Measurements from ENCODE around the gene HOMER2.
A peak's percentile ranks its signal among the peaks of the same experiment; 100 is the strongest.
"Not testable (repeated sequence)": the region's sequence is repeated elsewhere in the genome, so short reads cannot be mapped to it uniquely, and the experiment has no call there.

HOMER2 gene

DNA sequence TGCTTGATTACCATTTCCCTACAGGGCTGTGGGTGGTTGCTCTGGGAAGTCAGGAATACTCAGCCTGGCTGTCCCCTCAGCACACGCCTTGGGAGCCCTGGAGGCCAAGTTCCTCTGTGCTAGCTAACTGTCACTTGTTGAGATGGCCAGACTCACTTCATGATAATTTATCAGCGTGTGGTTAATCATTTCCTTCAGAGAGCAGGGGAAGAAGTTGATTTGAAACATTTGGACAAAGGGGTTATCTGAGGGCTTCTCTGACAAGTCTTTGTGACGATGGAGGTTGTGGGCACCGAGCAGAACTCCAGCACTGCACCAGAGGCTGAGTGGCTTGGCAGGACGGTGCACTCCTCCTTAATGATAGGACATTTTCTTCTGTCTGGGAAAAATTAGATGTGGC lies 81.2 kb downstream of the HOMER2 start:
- no peak for DNase-seq

DNA sequence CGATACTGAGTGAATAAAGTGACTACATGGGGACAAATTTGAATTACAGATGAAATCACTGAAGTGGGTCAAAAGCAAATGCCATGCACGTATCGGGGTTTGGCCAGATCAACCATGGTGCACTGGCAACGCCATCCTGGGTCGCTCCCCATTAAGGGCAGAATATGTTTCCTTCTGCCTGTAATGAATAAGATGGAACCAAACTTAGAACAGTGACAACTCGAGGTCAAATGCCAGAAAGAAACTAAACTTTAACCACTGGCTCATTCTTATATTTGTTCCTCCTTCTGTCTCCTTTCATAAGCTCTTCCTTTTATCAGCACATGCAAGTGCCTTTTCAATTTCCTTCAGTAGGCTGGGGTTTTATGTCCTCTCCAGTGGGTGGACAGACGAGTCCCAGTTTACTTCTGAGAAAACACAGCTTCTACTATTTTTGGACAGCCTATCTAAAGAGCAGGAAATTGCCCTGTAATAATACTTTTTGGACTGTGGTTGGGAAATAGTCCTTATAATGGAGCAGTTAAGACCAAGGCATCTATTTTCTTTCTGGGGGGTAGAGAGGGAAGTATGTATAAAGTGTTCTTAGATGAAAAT lies 81.7 kb downstream of the HOMER2 start:
- DNase-seq: no peak
- intact Hi-C loops (cut with DNase I): no loop called here

More for the DNA sequence above, 81.2 kb downstream of the HOMER2 start:
- intact Hi-C loops (cut with DNase I): no loop called here

DNA sequence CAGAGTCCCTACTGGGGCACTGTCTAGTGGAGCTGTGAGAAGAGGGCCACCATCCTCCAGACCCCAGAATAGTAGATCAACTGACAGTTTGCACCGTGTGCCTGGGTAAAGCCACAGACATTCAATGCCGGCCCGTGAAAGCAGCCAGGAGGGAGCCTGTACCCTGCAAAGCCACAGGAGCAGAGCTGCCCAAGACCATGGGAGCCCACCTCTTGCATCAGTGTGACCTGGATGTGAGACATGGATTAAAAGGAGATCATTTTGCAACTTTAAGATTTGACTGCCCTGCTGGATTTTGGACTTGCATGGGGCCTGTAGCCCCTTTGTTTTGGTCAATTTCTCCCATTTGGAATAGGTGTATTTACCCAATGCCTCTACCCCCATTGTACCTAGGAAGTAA lies 86.5 kb downstream of the HOMER2 start:
- intact Hi-C loops (cut with DNase I): not testable (repeated sequence)
- peak in 1 of 10 donors; percentile 27 for DNase-seq

DNA sequence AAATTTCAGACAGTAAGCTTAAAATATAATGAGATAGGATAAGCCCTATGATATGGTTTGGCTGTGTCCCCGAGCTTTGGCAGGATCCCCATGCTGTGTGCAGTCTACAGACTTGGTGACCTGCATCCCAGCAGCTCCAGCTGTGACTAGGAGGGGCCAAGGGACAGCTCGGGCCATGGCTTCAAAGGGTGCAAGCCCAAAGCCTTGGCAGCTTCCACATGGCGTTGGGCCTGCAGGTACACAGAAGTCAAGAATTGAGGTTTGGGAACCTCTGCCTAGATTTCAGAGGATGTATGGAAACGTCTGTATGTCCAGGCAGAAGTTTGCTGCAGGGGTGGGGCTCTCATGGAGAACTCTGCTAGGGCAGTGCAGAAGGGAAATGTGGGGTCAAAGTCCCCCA lies 86.9 kb downstream of the HOMER2 start:
- DNase-seq: not testable (repeated sequence)

DNA sequence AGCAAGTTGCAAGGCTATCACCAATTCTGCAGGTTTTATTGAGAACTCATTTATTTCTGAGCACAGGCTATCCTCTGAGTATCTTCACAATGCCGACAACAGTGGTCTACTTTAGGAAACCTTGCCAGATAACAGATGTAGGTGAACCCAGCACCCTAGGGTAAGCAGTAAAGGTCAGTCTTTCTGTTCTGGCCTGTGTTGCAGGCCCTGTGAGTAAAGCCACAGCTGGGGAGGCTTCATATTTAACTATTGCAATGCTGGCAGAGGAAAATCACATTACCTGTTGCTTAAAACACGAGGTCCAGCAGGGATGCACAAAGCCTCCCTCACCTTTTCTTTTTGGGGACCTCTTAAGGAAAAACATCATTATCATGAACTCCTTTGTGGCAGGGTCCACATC lies 87.6 kb downstream of the HOMER2 start:
- intact Hi-C loops (cut with DNase I): no loop called here

More for the DNA sequence above, 86.9 kb downstream of the HOMER2 start:
- intact Hi-C loops (cut with DNase I): not testable (repeated sequence)

DNA sequence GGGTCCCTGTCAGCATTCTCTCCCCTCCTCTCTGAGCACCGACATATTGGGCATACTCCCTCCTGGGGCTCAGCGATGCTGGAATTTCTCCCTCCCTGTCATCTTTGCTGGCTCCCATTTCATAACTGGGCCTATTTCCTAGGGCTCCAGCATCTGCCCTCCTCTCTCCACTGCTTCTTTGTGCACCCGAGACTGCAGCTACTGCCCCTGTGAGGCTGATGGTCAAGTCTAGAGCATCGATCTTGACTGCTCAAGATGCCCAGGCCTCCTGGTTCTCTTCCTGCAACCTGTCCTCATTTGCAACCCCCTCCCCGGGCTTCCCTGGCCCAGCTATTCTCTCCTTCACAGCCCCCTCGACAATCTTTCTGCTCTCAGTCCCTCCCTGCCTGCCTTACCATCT lies 89.6 kb downstream of the HOMER2 start:
- DNase-seq: no peak
- intact Hi-C loops (cut with DNase I): no loop called here

More for the DNA sequence above, 87.6 kb downstream of the HOMER2 start:
- DNase-seq: no peak

DNA sequence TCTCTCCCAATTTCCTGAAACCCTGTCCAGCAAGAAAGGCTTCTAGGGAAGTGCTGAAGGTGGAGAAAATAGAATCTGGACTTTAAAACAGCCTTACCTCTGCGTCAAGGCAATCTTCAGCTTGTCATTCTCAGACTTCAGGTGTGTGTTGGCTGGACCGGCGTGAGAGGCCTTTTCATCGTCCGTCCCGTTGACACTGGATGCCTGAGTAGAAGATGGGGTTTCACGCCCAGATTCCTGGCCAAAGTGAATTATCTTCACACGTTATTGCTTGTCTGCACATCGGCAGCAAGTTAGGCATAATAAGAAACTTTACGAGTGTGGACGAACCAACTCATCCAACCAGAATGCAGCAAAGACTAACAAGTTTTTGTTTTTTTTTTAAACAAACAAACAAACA lies 93.6 kb downstream of the HOMER2 start:
- no peak for DNase-seq
- intact Hi-C loops (cut with DNase I): no loop called here

DNA sequence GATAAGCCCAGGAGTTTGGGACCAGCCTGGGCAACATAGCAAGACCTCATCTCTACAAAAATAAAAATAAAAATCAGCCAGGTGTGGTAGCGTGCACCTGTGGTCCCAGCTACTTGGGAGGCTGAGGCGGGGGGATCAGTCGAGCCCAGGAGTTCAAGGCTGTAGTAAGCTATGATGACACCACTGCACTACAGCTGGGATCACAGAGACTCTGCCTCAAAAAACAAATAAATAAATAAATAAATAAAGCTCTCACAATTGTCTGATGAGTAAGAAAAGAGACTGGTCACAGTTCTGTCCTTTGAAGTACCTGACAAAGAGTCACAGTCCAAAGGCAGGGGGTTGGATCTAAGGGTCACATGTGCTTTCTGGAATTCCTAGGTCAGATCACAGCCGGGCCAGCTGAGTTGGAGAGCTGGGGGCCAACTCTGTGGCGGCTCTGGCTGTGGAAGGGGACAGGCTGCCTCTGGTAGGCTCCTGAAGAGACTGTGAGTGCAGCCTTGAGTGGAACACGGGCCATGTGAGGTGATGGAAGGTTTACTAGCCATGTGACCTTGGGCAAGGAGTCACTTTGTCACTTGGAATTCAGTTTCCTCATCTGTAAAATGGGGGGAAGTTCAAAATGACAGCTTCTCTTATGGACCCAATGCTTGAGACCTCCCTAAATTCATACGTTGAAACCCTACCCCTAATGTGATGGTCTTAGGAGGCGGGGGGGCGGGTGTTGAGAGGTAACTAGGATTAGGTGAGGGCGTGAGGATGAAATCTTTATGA lies 95.9 kb downstream of the HOMER2 start:
- no peak for DNase-seq
- intact Hi-C loops (cut with DNase I): no loop called here

DNA sequence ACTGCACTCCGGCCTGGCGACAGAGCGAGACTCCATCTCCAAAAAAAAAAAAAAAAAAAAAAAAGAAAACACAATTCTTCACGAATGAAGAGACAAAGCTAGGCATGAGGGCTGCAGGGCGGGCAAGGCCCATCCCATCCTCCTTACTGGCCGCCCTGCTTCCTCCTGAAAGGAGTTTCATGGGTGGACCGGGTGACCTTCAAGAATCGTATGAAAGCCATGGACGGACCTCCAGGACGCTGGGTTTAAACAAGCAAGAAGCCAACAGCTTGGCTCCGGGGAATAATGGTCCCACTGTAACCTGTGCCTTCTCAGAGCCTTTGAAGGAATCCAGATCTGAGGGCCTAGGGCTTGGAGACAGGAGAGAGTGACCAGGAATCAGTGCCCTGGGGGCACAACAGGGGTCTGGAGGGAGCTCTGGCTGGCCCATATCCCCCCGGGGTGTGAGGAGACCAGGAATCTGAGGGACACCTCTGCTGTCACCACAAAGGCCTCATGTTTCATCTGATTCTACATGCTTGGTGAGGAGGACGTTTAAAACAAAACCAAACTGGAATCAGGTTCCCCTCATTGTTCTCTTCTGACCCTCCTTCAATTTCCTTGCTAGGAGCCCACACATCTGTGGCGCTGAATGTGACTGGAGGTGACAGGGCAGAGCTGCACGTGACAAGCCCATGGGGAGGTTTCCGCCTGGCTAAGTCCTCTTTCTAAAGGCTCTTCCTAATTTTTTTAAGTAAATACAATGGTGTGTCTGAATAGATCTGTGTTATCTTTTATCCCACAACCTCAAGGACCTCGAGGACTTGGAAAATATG lies 97.0 kb downstream of the HOMER2 start:
- no peak for DNase-seq
- intact Hi-C loops (cut with DNase I): no loop called here

DNA sequence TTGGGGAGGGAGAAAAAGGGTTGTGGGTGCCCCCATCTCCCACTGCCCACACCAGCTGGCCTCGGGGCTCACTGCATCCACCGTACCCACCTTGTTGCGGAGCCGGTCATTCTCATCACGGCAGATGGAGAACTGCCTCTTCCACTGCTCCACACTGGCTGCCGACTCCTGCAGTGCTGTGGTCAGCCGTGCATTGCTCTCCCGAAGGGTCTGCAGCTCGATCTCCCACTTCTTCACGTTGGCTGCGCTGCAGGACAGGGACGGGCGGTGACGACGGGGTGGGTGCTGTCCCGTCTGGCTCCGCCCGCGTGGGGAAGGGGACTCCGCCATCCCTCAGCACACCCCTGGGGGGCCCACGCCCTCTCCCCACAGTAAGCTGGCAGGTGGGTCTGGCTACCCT lies 98.0 kb downstream of the HOMER2 start:
- intact Hi-C loops (cut with DNase I): no loop called here
- no peak for DNase-seq

DNA sequence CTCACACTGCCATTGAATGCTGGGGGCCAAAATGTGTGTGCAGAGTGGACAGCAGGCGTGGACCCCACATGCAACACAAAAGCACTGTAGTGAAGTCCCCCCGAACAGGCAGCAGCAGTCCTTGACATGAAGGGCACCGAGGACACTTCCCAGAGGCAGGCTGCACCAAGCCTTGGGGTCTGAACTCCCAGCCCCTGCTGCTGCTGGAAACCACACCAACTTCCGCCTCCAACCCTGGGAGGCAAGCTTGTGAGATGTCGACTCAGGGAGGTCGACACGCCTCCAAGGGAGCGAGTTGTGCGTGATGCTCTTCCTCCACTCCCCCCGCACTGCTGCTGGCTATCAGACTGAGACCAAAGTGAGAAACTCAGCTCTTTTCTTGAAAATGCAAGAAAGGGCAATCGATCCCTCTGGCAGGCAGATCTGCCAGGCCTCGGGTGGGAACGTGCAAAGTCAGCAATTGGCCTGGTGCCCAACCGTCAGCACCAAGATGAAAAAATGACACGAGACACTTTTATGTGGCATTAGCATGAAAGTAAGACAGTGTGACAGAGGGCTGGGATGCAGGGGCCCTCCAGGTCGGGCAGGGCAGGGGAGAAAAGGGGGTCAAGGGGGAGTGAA lies 99.5 kb downstream of the HOMER2 start:
- peak in 1 of 10 donors; percentile 73 for DNase-seq
- intact Hi-C loops (cut with DNase I): no loop called here

DNA sequence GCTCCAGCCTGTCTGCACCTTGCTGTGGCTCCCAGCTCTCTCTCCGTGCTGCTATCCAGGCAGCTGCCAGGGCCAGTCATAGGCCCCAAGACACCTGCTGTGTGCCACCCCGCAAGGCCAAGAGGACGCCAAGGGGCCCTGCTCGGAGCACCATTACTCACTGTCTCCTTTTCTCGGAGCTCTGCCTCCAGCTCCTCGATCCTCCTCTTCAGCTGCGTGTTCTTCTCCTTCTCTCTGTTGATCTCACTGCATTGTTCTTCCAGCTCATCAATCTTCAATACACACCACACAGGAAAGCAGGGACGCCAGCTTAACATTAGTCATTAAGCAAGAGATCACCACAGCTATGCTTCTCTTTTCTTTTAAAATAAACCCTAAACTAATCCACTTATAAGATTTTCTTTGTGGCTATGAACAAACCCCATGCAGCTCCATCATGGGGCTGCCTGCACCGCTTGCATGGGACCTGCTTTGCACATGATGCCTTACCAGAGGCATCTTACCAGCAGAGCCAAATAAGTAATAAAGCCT lies 100.5 kb downstream of the HOMER2 start:
- peak in 1 of 10 donors; percentile 72 for DNase-seq
- intact Hi-C loops (cut with DNase I): no loop called here

DNA sequence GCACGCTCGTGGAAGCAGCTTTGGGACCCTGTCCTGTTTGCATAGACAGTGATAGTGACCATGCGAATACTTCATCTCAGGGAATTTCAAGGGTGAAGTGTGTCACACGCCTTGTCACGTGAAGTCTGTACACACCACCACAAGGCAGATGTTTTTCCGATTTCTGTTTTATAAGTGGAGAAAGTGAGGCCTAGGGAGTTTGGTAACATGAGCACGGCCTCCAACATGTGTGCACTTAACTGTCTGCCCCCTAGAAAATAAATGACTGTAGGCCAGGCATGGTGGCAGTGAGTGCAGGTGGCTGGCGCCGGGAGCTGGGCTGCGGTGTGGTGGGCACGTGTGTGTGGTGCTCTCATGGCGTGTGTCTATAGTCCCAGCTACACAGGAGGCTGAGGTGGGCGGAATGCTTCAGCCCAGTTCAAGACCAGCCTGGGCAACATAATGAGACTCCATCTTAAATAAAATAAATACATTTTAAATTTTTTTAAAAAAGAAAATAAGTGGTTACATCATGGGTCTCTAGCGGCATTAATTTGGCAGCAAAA lies 101.1 kb downstream of the HOMER2 start:
- DNase-seq: peak in 1 of 10 donors; percentile 55
- intact Hi-C loops (cut with DNase I): no loop called here

DNA sequence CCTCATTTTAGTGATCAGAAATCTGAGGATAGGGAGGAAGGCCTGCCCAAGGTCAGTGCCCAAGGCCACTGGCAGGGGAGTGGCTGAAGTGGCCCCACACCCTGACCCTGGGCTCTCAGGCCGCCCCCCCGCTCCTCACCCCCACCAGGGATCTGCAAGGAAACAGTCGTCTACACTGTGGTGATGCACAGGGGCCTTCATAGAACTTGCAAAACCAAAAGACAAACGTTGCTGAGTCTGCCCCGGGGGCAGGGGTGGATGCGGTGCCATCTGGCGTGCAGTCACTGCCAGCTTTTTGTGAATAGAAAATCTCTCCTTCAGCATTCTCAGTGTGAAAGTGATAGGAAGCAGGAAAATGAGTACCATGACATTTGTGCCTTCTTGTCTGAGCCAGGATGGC lies 101.8 kb downstream of the HOMER2 start:
- peak in 3 of 10 donors; percentile 8 to 86 (median 78) for DNase-seq
- intact Hi-C loops (cut with DNase I): no loop called here

DNA sequence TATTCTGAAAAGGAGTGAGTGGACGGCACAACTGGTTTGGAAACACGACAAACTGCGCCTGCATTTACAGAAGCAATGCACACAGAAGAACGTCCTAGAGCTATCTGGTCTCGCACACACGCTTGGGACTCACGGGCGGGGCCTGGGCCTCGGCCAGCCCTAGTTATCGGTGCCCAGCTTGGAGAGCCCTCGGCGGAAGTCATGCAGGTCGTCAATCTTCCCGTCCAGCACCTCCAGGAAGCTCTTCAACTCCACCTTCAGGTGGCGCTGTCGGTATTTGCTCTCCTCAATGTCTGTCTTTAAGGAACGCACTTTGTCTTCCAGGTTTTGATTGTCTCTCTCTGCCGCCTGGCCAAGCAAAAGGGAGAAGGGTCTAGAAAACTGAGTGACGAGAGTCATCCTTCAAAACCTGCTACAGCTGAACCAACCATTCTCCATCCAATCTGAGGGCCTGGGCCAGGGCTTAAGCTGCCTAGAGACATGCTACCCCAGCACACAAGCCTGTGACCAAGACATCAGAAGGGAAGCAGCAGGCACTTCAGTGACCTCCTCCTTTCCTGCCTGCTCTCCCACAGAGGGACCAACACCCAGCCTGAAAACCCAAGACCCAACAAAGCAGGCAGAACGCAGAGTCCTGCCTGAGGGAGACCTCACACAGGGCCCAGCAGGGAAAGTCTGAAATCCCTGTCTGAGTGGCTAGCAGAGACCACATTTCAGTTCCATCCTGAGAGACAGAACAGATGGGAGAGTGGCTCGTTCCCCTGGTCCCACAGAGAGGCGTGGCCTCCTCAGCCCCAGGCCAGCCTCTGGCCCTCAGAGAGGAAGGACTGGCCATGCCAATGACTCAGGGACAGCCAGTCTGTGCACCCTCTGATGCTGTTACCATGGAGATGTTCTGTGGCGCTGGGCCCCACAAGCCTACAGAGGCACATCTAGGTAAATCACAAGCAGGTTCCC lies 102.7 kb downstream of the HOMER2 start:
- intact Hi-C loops (cut with DNase I): loop anchor here (10.0 kb wide), 1 partner anchor 155 kb away; no protein-coding TSS in a partner anchor
- DNase-seq: peak in 6 of 10 donors; percentile 28 to 91 (median 58)

DNA sequence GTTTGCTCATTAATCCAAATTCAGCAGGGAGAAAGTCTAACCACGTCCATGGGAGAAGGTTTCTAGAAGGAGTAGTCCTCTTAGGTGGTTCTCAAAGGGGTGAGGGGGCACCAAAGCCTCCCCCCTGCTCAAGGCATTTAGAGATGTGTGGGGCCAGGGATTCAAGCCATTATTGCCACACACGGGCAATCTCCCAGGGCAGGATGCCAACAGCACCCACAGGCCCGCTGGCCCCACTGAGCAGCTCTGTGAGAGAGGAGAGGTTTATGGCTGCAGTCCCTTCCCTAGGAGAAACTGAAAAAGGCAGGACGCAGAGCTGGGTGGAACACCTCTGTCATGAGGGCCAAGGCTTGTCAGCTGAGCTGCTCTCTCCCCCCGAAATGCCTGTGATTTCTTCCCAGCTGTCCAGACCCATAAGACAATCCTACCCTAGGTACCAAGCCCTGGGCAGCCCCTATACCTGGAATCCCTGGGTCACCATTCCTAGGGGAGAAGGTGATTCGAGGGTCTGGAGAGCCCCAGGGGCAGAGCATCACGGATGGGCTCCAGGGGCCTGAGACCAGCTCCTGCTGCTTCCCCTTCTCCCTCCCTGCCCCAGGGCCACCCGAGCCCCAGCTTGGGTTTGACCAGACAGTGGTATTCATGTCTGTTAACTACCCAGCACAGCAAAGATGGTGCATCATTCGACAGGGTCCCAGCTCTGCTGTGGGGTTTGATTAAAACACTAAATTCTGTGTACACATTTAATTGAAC lies 104.1 kb downstream of the HOMER2 start:
- DNase-seq: peak in 1 of 10 donors; percentile 78
- intact Hi-C loops (cut with DNase I): loop anchor here (10.0 kb wide), 1 partner anchor 156 kb away; no protein-coding TSS in a partner anchor

DNA sequence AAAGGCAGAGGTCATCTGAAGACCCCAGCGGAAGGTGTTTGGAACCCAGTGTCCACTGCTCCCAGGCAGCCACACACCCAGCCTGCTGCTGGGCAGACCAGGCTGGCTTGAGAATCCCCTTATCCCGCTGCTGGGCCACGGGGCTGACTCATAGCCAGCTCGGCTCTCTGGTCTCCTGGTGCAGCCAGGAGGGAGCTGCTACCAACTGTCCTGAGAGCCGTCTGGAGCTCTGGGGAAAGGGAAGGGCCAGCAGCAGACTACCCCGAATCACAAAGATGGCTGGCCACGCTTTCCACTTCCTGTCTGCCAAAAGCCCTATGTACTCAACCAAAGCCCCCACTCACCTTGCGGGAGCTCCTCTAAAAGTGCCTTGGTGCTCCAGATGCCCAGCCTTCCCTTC lies 104.8 kb downstream of the HOMER2 start:
- intact Hi-C loops (cut with DNase I): loop anchor here (10.0 kb wide), 1 partner anchor 157 kb away; no protein-coding TSS in a partner anchor
- peak in 1 of 10 donors; percentile 53 for DNase-seq

DNA sequence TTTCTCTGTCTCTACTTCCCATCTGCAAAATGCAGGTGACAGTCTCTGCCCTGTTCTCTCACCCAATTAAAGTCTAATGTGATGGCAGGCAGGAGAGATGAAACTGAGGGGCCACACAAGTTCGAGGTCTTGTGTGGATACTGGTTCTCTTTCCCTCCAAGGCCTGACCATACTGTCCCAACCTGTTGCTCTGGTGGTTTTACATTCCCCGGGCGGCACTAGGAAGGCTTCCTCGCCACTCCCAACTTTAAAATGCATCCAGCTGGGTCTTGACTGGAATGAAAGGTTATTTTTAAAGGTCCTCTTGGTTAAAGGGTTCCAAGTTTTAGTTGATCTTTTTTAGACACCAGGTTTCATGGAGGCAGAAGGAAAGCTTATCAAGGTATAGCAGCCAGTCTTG lies 105.9 kb downstream of the HOMER2 start:
- intact Hi-C loops (cut with DNase I): loop anchor here (10.0 kb wide), 1 partner anchor 158 kb away; no protein-coding TSS in a partner anchor
- DNase-seq: no peak
